ENCODE data around the gene SLC30A7.
"Not testable (repeated sequence)": the region's sequence is repeated elsewhere in the genome, so short reads cannot be mapped to it uniquely, and the experiment has no call there.

Gene SLC30A7

GRCh38 chr1:100941580-100942216, 45.8 kb downstream of the SLC30A7 start:
- DNase-seq = no peak

- DNase-seq = no peak
Measured at GRCh38 chr1:100942304-100943046, 46.6 kb downstream of the SLC30A7 start.

DNA sequence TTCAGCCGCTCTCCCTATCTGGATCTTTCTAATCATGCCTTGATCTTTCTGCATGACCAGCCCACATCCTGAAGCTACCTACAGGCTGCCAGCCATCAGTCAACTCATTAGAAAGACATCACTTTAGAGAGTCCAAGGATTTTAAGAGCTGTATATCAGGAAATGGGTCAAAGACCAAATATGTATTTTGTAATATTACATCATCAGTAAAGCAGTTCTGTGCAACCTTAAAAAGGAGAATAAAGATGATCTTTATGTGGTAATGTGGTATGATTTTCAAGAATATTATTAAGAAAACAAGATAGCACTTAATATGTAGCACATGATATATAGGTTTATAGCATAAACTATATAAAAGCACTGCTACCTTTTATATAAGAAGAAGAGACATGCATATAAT, 47.6 kb downstream of the SLC30A7 start:
- DNase-seq = no peak

DNA sequence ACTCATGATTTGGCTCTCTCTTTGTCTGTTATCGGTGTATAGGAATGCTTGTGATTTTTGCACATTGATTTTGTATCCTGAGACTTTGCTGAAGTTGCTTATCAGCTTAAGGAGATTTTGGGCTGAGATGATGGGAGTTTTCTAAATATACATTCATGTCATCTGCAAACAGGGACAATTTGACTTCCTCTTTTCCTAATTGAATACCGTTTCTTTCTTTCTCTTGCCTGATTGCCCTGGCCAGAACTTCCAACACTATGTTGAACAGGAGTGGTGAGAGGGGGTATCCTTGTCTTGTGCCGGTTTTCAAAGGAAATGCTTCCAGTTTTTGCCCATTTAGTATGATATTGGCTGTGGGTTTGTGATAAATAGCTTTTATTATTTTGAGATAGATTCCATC, 50.2 kb downstream of the SLC30A7 start:
- not testable (repeated sequence) for DNase-seq

- not testable (repeated sequence) for DNase-seq
Measured at GRCh38 chr1:100947816-100948215, 51.9 kb downstream of the SLC30A7 start.

DNA sequence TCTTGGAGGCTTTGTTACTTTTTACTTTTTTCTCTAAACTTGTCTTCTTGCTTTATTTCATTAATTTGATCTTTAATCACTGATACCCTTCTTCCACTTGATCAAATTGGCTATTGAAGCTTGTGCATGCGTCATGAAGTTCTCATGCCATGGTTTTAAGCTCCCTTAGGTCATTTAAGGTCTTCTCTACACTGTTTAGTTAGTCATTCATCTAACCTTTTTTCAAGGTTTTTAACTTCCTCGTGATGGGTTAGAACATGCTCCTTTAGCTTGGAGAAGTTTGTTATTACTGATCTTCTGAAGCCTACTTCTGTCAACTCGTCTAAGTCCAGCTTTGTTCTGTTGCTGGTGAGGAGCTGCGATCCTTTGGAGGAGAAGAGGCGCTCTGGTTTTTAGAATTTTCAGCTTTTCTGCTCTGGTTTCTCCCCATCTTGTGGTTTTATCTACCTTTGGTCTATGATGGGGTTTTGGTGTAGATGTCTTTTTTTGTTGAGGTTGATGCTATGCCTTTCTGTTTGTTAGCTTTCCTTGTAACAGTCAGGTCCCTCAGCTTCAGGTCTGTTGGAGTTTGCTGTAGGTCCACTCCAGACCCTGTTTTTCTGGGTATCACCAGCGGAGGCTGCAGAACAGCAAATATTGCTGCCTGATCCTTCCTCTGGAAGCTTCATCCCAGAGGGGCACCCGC, 53.0 kb downstream of the SLC30A7 start:
- DNase-seq = not testable (repeated sequence)

DNA sequence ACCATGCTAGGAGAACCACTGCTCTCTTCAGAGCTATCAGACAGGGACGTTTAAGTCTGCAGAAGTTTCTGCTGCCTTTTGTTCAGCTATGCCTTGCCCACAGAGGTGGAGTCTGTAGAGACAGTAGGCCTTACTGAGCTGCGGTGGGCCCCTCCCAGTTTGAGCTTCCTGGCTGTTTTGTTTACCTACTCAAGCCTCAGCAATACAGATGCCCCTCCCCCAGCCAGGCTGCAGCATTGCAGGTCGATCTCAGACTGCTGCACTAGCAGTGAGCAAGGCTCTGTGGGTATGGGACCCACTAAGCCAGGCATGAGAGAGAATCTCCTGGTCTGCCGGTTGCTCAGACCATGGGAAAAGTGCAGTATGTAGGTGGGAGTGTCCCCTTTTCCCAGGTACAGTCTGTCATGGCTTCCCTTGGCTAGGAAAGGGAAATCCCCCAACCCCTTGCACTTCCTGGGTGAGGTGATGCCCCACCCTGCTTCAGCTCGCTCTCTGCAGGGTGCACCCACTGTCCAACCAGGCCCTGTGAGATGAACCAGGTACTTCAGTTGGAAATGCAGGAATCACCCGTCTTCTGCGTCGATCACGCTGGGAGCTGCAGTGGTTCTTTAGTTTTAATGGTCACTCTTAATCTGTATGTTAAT, 53.7 kb downstream of the SLC30A7 start:
- DNase-seq = not testable (repeated sequence)

GRCh38 chr1:100950337-100950736, 54.4 kb downstream of the SLC30A7 start:
- no peak for DNase-seq

DNA sequence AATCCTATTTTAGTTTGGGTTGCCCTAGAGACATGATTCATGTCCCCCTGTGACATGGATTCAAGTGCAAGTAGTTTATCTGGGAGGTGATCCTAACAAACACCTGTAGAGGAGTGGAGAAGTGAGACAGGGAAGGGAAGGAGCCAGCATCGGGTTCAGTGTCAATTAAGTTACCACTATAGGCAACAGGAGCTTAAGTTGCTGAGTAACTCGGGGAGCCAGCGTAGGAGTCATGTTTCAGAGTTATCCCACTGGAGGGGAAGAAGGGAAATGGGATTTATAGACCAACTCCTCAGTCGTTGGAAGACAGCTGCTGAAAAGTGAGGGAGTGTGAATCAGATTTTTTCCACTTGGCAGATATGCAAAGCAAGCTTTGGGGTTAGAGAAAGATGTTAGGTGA, 54.9 kb downstream of the SLC30A7 start:
- no peak for DNase-seq

DNA sequence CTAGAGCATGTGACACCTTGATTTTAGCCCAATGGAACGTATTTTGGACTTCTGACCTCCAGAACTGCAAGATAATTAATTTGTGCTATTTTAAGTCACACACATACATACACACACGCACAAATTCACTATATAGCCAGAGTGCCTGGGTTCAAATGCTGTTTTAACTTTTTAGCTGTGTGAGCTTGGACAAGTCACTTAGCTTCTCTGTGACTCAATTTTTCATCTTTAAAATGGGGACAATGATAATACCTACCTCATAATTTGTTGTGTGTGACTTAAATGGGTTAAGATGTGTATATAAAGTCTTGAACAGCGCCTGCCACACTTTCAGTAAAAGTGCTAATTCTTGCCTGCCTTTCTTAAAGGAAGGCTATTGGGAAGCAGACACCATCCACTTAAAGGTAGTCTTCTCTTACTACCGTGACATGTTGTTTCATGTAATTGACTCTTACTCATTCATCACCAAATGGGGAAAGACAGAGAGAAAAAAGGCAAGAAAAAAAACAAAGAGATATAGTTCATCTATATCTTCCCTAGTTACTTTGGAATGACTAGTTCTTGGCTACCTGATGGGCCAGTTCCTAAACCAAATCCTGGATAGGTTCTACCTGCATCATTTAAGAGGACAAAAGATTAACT, 56.3 kb downstream of the SLC30A7 start:
- no peak for DNase-seq

DNA sequence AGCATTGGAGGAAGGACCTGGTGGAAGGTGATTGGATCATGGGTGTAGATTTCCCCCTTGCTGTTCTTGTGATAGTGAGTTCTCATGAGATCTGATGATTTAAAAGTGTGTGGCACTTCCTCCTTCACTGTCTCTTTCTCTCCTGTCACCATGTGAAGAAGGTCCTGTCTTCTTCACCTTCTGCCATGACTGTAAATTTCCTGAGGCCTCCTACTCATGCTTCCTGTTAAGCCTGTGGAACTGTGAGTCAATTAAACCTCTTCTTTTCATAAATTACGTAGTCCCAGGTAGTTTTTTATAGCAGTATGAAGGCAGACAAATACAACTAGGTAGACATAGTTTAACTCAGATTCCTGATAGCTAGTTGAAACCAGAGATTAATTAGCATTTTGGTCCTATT, 57.1 kb downstream of the SLC30A7 start:
- DNase-seq = not testable (repeated sequence)

- no peak for DNase-seq
Measured at GRCh38 chr1:100953960-100954730, 58.3 kb downstream of the SLC30A7 start.

DNA sequence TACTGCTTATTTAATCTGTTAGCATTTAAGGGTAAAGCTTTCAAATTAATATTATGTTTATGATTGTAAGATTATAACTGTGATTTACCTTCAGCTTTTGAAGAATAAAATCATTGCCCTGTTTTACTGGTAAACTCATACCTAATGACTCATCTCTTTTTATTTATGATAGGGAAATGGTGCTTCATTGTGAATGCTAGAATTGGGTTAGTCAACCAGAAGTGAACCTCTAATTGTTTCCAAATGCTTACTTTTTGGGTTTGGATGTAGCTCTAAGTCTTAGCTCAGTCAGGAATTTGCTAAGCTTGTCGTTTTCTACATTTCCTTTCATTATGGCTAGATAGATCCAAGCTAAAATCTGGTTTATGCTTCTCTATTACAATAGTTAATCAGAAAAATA, 59.4 kb downstream of the SLC30A7 start:
- no peak for DNase-seq

DNA sequence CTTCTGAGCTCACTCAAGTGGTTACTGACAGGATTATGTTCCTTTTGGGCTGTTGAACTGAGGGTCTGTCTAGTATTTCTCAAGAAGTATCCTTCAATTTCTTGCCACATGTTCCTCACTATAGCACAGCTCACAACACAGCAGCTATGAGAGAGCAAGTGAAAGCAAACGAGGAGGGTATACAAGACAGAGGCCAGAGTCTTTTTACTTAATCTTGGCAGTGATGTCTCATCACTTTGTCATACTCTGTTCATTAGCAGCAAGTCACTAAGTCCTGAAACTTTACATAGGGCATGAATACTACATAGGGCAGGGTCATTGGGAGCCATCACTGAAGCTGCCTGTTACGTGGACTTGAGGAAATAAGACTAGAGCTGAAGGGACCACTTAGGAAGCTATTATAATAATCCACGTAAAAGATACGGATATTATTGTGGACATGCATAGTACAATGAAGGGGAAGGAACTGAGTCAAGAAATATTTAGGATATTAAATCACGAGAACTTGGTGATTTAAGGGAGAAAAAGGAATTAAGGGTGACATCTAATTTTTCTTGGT, 63.7 kb downstream of the SLC30A7 start:
- no peak for DNase-seq

DNA sequence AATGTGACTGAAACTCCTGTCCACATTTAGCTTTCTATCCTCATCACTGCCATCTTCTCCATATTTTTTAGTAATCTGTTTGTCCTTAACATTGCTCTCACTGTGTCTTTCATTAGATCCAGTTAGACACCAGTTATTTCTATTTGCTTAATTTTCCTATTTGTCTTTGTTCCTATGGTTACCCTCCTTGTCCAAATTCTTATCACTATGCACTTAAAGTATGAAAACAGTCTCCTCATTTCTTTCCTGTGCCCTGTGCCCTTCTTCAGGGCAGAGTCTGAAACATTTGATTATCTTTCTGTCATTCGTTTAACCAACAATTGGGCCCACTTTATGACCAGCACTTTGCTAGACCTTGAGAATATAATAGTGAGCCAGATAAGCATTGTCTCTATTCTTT, 64.2 kb downstream of the SLC30A7 start:
- no peak for DNase-seq

DNA sequence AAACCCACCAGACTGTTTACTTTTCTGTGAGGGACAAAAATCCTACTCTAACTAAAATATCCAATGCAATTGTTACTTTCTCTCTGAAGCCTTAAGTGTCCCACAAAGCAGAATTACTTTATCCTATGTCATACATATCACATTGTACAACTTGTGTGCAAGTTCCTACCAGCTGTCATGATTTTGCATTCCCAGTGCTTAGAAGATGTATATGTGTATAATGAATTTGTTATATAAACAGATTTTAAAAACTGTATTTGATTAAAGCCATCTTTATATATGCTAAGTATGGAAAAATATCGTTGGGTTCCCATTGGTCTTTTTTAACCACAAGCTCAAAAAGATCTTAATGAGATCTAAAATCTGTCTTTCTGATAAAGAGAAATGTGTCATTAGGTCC, 72.7 kb downstream of the SLC30A7 start:
- no peak for DNase-seq

DNA sequence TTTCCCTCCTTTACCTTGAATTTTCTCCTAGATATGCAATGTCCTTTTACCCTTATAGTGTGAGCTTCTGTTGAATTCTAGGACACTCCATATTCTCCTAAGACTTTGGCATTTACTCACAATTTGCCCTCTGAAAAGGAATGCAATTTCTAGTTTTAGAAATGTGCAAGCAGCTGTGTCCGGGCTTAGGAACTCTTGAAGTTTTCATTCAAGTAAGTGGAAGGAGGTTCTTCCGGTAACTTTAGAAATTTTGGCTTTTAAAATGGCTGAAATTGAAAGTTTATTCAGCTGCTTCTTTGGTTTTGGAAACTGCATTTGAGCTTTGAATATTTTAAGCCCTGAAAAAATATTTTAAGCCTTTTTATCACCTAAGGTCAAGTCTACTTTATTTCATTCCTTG, 73.4 kb downstream of the SLC30A7 start:
- no peak for DNase-seq

DNA sequence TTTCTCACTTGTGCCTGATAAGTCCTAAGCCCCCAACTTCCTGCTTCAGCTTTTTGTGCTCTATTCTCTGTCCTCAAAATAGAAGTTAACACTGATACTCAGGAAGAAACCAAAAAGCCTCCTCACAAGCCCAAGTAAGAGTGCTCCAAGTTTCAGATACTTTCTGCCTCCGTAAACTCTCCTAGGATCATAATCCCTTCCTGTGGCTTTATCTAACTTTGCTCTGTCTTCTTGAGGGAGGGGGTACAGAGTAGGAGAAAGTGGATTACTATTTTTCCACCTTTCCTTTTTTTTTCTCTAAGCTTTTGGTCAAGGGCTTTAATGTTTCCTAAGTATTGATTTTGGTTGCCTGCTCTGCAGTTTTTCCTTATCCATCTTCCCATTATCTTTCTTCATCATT, 75.1 kb downstream of the SLC30A7 start:
- no peak for DNase-seq

- no peak for DNase-seq
Measured at GRCh38 chr1:100972185-100972584, 76.3 kb downstream of the SLC30A7 start.

- no peak for DNase-seq
Measured at GRCh38 chr1:100976936-100977335, 81.0 kb downstream of the SLC30A7 start.

- DNase-seq = no peak
Measured at GRCh38 chr1:100979631-100980030, 83.7 kb downstream of the SLC30A7 start.

DNA sequence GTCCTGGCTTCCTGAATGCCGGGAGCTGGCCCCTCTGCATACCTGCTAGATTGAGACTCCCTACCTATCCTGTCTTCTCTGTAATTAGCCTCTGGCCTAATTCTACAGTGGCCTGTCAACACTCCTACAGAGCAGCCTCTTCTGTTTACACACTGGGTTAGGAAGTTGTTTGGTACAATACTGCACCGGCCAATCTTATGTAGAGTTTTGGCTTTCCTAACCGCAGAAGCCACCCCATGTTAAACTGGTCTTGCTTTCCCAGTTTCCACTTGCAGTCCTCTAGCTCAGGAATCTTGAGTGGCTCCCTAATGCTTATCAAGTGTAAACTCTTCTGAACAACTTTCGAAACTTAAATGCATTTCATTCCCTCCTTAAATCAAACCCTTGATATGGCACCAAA, 86.9 kb downstream of the SLC30A7 start:
- no peak for DNase-seq
